Mesothelial cell of epicardium (in vitro differentiated cells): Measurements from ENCODE around the gene LRIF1. TPM values are rescaled to one million over a fixed set of nuclear protein-coding genes. Genes with fewer than 3 reads are reported as not detected.
A peak's percentile ranks its signal among the peaks of the same experiment; 100 is the strongest.

Experiments
- DNase-seq, 2 experiments: peaks; one replicate each; pipeline ENCODE4 v3.0.0; 2021; ENCODE audit warnings: low spot score in 2 of 2; ENCODE audit not compliant: unreplicated experiment in 2 of 2
- H3K27ac Mint-ChIP-seq: 2 replicates; pipeline ENCODE4 v1.8.0; 2021; ENCODE audit warnings: mixed read lengths
- H3K27me3 Mint-ChIP-seq: 2 replicates; pipeline ENCODE4 v1.8.0; 2021; ENCODE audit warnings: low read depth, mixed read lengths
- H3K36me3 Mint-ChIP-seq: 2 replicates; pipeline ENCODE4 v1.8.0; 2021; ENCODE audit warnings: mixed read lengths
- H3K4me1 Mint-ChIP-seq: 2 replicates; pipeline ENCODE4 v1.8.0; 2021; ENCODE audit warnings: mixed read lengths
- H3K4me3 Mint-ChIP-seq: 2 replicates; pipeline ENCODE4 v1.8.0; 2021; ENCODE audit warnings: mild to moderate bottlenecking, moderate library complexity, mixed read lengths
- H3K9me3 Mint-ChIP-seq: 2 replicates; pipeline ENCODE4 v1.8.0; 2021; ENCODE audit warnings: mixed read lengths
- CTCF ChIP-seq: fragments of 200-600 bp; sonication (generic); IDR thresholded peaks from one replicate; pipeline ENCODE4 v1.5.0; 2021; ENCODE audit warnings: antibody characterized with exemption; ENCODE audit not compliant: unreplicated experiment
- total RNA-seq: library from RNA; stranded (reverse); gene quantifications from 3 replicates; pipeline ENCODE4 v1.2.1, GENCODE V29; 2021

The LRIF1 gene
- total RNA-seq, 1 donor from 2014 or later: 7.8 TPM

- TF ChIP-seq CTCF: no peak
- no peak for DNase-seq
- Mint-ChIP-seq H3K36me3 (peaks cover 5% of the 10 kb centered on the region), H3K4me1 (peaks cover 4% of the 10 kb centered on the region), H3K9me3 (peaks cover 53% of the 10 kb centered on the region), H3K4me3 (no peak overlapping the region), H3K27ac (no peak overlapping the region), H3K27me3 (peaks cover 33% of the 10 kb centered on the region)
These were observed 3.5 kb upstream of the LRIF1 start for GRCh38 chr1:110967256-110967655.

- no peak for DNase-seq
- peak overlapping the region; percentile 86 for H3K4me3 Mint-ChIP-seq
- peaks cover 20% of the 10 kb centered on the region for H3K36me3 Mint-ChIP-seq
- H3K27me3 Mint-ChIP-seq: peaks cover 17% of the 10 kb centered on the region
- no peak for TF ChIP-seq CTCF
- H3K9me3 Mint-ChIP-seq: peaks cover 49% of the 10 kb centered on the region
- H3K4me1 Mint-ChIP-seq: peaks cover 4% of the 10 kb centered on the region
- peak overlapping the region; percentile 94 for H3K27ac Mint-ChIP-seq
These were observed 757 bp upstream of the LRIF1 start for GRCh38 chr1:110964455-110964903.

GRCh38 chr1:110962892-110963690, 631 bp downstream of the LRIF1 start:
- DNase-seq: peak in 1 of 2 experiments; percentile 58
- Mint-ChIP-seq H3K27me3 (peaks cover 12% of the 10 kb centered on the region), H3K27ac (peak overlapping the region; percentile 94), H3K36me3 (peaks cover 22% of the 10 kb centered on the region), H3K9me3 (peaks cover 41% of the 10 kb centered on the region), H3K4me1 (peaks cover 4% of the 10 kb centered on the region), H3K4me3 (peak overlapping the region; percentile 86)
- no peak for TF ChIP-seq CTCF

GRCh38 chr1:110961902-110962301, 1.8 kb downstream of the LRIF1 start:
- Mint-ChIP-seq H3K9me3 (peaks cover 37% of the 10 kb centered on the region), H3K36me3 (peaks cover 22% of the 10 kb centered on the region), H3K4me3 (no peak overlapping the region), H3K27ac (no peak overlapping the region), H3K4me1 (peaks cover 4% of the 10 kb centered on the region), H3K27me3 (peaks cover 7% of the 10 kb centered on the region)
- no peak for TF ChIP-seq CTCF
- DNase-seq: no peak

- no peak overlapping the region for H3K4me3 Mint-ChIP-seq
- no peak for TF ChIP-seq CTCF
- H3K27me3 Mint-ChIP-seq: no peaks in the 10 kb centered on the region
- peaks cover 4% of the 10 kb centered on the region for H3K4me1 Mint-ChIP-seq
- H3K9me3 Mint-ChIP-seq: peaks cover 37% of the 10 kb centered on the region
- peaks cover 22% of the 10 kb centered on the region for H3K36me3 Mint-ChIP-seq
- DNase-seq: no peak
- no peak overlapping the region for H3K27ac Mint-ChIP-seq
These were observed 2.8 kb downstream of the LRIF1 start for GRCh38 chr1:110960777-110961420.
